Stimulated activated CD8-positive, alpha-beta memory T cell treated with anti-CD3 and anti-CD28 coated beads, Interleukin-15, amount 100 ng/mL, for 1 hour (primary cell): ENCODE results near the gene JARID2.

Experiments
- DNase-seq: peaks from one replicate; pipeline ENCODE4 v3.0.0-alpha.2; 2020; ENCODE audit warnings: low read depth

The JARID2 gene

DNA sequence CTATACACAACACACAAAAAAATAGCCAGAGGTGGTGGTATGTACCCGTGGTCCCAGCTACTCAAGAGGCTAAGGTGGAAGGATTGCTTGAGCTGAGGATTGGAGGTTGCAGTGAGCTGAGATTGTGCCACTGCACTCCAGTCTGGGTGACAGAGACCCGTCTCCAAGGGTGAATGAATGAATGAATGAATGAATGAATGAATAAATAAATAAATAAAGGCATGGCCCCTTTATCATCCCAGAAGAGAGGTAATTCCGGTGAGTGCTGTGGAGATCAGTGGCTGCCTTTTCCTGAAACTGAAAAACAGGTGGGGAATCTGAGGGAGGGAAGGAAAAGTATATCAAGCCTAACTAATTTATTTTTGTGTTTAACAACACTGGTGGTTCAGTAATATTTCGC is 90.0 kb downstream of the JARID2 start:
- no peak for DNase-seq

DNA sequence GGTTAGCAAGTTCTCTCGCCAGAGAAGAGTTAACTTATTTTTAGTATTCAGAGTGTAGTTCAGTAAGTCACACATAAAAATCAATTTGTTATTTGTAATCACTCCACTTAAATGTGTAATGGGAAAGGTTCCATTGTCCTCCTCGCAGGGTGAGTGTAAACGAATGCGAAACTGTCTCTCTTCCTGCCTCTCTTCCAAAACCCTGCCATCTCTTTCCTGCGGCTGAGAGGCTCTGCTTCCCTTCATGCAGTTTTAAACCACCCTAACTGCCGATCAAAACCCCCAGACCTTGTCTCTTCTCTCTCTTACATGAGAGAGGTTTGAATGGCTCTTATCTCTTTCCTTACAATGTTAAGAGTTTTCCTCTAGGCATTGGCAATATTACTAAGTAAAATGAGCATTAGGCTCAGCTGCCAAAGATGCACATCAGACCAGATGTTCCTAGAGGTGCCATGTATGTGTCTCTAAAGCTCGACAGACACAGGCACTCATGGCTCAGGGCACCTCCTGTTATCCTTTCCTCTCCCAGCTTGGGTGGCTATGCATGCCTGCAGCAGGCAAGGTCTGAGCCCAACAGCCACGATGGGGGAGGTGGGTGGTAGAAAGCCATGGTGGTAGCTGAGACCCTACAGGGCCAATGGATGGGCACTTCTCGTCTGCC is 91.2 kb downstream of the JARID2 start:
- DNase-seq = no peak

DNA sequence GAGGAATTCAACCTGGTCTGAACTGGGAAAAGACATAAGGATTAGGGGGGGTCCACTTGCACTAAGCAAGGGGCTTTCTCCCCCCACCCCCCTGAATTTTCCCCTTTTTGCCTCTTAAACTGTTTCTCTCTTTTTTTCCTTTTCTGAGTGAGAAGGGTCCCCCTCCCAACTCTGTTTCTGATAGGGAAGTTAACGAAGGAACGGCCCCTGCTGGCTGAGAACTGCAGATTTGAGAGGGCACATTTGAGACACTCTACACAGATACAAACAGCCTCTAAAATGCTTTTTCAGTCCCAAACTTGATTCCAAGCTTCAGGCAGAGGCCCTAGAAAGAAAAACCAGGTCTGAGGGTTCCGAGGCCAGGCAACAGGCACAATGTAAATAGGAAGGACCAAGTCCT is 91.7 kb downstream of the JARID2 start:
- DNase-seq = no peak

DNA sequence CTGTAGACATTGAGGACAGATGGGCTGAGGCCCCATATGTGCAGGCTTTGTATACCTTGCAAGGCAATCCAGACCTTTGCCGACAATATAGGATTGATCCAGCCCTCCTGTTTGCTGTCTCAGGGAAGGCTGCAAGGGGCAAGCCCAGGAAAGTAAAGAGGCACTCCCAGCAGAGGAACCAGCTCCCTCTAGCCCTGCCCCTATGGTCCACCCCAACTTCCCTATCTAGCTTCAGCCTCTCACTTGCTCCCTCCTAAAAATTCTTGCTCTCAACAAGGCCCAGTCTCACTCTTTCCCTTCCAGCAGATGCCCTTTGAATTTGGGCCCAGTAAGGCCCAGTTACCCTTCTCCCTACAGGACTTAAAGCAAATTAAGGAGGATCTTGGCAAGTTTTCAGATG is 92.6 kb downstream of the JARID2 start:
- no peak for DNase-seq

DNA sequence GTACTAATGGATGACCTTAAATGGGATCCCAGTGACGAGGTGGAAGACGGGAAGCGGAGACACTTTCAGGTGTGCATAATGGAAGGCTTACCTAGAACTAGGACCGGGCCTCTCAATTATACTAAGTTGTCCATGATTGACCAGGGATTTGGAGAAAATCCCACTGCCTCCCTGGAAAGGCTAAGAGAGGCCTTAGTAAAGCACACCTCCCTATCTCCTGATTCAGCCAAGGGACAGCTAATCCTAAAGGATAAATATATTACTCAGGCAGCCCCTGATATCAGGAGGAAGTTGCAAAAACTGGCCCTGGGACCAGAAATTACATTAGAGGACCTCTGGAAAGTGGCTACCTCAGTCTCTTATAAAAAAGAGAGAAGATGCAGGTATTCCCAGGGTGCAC is 93.2 kb downstream of the JARID2 start:
- DNase-seq = no peak

DNA sequence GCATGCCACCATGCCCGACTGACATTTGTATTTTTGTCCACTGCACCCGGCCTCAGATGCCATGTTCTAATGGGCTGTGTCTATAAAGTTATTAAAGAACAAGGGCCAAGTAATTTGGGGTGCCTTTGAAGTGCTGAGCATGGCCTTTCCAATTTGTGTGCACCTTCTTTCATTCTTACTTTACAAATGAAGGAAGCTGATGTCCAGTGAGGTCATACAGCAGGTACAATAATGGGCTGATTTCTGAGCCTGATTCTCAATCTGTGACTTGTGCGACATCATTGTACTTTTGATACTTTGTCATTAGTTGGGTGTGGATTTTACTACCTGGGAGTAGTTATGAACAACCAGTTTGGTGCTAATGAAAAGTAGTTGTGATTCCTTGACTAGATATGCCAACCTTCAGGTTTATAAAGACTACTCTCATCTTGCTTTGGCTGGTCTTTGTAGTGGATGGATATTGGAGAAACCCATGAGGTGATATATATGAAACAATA is 94.3 kb downstream of the JARID2 start:
- no peak for DNase-seq

DNA sequence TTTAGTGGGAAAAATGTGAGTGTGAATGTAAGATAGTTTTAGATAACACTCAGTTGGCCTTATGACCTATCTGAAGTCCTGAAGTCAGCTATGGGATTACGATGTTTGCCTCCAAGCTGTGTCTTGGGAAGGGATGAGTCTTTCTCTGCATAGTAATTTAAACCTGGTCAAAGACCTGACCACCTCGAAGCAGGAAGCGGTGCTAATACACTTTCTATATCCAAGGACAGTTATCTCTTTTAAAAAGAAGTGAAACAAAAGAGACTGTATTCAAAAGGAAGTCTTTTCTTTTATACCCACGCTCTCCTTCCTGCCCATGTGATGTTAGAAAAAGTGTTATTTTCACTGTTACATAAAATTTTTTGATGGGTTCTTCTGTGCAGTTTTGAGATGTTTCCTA is 94.9 kb downstream of the JARID2 start:
- DNase-seq = no peak

DNA sequence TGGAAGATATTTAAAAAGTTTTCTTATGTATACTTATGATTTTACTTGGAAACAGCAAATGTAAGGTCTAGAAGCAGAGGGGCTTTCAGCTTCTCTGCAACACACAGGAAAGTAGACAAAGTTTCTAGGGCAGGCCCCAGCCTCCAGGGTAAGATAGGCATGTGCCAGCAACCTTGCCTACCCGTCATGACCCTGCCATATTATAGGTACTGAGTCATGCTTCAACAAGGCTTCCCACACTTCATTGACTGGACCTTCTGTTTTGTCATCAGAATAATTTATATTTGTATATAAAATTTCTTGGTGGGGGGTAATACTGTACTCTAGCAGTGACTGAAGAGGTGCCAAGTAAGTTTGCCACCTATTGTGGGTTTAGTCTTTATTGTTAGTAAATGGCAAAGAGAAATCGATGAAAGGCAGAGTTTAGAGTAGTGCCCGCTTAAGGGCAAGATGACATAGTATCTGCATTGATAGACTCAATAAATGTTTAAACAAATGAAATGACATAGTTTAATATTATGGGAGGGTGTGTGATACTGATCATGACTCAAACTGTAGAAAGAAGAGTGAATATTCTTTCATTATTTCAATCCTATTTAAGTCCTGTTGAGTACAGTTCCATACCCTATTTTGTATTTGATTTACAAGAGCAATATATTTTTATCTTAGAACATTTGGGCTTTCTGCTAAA is 95.6 kb downstream of the JARID2 start:
- DNase-seq = no peak

DNA sequence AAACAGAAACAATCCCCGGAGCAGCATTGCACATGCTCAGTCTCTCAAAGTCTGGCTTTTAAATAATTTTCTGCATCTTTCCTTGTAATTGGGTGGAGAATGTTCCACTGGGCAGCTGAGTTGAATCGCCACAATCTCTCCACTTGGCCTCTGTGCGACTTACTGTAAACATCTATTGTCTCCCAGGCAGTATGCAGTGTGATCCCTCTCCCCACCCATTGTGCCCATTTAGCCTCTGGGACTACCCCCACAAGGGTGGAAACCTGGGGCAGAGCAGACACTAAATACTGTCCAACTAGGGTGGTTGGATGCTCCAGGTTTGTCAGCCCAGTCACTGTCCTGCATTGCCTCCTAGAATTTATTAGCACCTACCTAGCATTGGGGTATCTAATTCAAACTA is 96.2 kb downstream of the JARID2 start:
- DNase-seq = no peak

DNA sequence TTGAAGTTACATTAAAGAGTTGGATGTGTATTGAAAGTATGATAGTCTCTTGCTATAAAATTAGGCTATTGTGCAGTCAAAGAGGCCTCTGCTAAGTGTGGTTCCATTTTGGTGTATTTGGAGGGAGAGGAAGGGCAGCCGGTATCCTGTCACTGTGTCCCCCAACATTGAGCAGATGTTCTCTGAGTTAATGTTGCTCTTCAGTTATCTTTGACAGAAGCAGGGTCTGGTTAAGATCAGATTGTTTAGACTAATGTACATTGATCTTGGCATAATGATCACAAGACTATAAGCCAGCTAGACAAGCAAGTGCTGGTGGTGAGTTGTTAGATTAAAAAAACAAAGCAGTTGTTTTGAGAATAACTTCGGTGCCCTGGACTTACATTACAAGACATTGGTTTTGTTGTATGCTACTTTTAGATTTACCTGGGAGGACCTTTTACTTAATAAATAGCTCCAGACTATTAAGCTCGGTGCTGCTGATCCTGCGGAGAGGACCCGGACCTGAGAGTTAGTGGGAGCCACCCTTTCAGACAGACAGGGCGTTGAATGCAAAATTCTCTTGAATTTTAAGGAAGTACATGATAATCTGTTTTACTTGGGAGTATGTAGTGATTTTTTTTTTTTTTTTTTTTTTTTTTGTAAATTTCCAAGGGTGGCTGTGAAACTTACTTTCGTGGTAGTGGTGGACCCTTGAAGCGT is 97.8 kb downstream of the JARID2 start:
- DNase-seq = no peak

DNA sequence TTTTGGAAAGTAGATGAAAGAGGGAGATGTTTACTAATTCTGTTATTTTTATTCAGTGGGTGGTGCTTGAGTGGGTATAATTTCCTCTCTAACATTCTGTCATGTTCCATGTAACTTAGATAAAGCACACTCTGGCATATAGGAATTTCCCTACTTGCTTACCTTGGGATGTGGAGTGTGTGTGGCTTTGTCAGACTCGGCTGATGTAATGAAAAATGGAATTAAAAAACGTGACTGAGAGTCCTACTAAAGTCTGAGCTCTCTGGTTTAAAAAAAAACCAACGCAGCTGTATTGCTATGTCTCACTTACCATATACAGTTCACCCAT is 98.3 kb downstream of the JARID2 start:
- no peak for DNase-seq

DNA sequence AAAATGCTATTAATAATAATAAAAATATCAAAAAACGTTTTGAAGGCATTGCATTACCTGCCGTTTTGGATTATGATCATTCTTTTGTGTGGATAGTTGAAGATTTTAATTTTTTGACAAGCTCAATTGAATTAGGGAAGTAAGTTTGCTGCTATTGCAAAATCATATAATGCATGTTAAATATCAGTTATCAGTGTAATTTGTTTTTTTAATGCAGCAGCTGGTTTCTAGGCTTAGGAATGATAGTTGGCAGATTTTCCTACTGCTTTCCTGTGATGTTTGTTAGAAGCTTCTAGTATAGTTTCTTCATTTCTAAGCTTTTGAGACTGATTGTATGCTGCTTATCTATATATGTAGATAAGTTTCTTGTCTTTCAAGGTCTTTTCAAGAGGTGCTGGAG is 99.0 kb downstream of the JARID2 start:
- no peak for DNase-seq

DNA sequence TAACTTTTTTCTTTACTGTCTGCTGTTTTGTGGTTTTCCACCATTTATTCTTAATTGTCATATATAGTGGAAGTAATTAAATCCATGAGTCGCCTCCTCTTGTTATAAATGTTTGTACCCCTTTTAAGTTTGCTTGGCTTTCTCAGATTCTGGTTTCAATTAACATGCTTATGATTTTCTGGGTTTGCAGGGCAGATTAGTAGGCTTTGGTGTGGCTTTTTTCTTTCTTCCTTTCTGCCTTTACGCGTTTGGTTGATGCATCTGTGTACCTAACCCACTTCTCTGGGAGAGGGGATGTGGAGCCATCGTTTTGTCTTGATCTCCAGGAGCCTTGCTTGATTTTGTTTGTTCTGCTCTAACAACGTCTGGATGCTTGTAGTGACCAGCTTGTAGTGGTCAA is 100.4 kb downstream of the JARID2 start:
- no peak for DNase-seq

DNA sequence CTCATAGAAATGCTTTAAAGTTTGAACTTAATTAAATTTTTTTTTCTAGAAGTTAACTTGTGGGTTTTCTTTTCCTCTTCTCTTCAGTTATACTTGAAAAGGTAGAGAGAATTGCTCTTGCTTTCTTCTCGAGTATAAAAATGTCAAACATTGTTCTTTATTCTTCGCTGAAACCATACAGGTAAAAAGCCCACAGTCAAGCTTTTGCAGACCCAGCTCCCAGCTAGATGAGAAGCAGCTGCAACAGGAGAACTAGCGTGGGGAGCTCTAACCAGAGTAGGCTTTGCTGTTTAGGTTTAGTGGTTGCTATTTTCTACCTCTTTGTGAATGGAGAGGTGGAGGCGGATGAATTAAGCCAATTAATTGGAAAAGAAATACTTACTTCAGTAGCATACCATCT is 102.7 kb downstream of the JARID2 start:
- no peak for DNase-seq

DNA sequence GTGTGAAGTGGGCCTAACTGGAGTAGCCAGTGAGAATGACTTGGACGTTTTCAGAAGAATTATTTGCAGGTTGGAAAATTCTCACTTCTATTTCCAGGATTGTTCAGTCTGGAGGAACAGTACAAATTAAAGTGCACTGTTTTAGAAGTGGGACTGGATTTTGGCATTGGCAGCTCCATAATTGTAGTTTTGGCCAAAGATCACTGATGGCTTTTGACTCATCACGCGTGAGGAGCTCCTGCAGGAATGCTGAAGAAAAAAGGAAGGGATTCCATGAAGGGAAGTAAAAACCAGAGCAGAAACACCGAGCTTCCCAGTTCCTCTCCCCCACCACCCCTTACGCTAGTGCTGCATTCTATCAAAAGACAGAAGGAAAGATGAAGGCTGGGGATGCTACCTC is 103.5 kb downstream of the JARID2 start:
- DNase-seq = no peak

DNA sequence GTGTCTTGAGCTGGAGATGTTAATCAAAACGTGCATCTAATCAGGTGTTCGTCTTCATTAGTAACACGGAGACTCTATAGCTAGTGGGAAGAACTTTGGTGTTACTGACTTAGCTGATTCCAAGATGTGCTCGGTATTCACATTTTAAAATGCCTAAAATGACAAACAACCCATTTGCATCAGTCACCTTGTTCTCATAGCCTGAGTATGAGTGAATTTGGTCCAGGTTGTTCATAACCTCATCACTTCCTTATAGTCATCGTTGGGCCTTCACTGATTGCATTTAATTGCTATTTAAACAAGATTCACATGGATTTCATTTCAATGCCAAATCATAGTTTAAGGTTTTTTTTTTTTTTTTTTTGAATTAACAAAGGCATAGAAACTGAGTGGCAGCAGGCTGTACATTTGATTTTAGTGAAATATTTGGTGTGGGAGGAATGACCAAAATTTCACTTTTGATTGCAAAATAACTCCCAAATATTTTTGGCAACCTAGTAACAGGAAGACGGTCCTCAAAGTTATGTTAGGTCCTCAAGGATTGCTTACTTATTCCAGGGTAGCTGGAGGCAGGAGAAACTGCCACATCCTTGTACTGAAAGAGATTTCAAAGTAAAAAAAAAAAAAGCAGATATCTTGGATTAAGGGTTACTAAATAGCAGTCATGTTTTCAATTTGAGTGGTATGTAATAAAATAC is 104.7 kb downstream of the JARID2 start:
- DNase-seq = no peak

DNA sequence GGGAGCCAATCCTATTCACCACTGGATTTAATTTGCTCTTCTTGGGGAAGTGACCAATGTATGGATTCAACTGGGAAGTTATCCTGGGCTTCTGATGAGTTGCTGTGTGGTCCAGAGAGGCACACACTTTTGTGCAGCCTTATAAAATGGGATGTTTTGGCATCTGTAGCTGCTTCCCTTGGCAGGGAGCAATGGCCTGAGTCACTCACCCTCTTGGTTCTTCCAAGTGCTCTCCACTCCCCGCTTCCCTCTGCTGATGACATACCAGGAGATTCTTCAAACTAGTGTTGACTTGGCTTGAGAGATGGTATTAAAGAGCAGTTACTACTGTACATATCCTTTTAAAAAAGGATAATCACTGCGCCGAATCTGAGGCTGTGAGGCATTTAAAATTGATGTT is 105.8 kb downstream of the JARID2 start:
- DNase-seq = no peak

DNA sequence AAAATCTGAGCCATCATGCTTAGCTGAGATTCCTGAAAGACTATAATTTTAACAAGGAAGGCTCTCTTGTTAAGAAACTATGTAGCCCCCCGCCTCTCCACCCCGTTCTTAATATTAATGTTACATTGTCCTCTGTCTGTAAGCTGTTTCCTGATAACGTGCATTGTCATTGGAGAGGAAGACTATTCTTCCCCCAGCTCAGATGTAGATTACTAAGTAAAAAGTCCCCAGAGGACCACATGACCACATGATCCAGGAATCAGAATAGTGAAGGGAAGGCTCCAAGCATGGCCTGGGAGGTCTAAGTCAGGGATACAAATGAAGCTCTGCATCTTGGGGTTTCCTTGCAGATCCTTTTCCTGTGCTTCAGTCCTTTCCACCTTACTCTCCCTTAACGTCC is 106.4 kb downstream of the JARID2 start:
- DNase-seq = no peak

DNA sequence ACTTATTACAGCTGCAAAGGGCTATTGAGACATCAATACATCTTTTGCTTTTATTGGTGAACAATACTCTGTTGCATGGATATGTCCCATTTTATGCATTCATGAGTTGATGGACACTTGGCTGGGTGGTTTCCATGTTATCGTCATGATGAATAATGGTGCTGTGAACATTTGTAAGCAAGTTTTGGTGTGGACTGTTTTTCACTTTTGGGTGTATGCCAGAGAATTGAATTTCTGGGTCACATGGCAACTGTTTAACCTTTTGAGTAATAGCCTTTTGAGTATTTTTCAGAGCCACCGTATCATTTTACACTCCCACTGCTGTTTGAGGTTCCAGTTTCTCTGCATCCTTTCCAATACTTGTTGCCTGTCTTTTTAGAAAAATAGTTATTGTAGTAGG is 107.0 kb downstream of the JARID2 start:
- DNase-seq = no peak

DNA sequence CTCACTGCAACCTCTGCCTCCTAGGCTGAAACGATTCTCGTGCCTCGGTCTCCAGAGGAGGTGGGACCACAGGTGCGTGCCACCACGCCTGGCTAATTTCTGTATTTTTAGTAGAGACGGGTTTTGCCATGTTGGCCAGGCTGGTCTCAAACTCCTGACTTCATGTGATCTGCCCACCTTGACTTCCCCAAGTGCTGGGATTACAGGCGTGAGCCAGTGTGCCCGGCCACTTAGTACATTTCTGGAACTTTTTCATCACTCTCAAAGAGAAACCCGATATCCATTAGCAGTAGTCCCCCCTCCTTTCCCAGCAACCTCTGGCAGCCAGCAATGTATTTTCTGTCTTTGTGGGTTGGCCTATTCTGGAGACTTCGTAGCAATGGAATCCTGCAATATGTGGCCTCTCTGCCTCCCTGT is 109.8 kb downstream of the JARID2 start:
- DNase-seq = no peak

DNA sequence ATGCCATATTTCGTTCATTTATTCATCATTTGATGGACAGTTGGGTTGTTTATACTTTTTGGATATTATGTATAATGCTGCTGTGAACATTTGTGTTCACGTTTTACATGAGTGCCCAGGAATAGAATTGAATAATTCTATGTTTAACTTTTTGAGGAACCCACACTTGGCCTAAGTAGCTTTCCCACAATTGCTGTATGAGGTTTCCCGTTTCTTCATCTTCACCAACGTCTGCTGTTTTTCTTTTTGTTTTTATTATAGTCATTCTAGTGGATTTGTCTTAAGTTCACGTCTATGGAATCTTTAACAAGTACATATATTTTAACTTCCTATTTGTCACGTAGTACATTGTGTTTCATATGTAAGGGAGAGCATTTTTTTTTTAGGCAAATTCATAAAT is 110.3 kb downstream of the JARID2 start:
- no peak for DNase-seq

DNA sequence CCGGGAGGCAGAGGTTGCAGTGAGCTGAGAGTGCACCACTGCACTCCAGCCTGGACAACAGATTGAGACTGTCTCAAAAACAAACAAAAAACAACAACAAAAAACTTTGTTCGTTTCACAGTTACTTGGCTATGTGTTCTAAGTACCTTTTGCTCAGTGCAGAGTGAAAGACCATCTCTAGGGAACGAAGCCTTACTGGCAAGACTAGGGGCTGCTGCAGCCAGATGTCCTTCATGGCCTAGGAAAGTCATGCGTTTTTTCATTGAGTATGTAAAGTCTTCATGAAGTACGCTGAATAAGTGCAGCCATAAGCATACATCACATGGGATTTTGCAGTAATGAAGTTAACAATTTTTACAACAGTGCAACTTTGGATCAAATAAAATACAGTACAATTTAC is 111.1 kb downstream of the JARID2 start:
- DNase-seq = no peak

DNA sequence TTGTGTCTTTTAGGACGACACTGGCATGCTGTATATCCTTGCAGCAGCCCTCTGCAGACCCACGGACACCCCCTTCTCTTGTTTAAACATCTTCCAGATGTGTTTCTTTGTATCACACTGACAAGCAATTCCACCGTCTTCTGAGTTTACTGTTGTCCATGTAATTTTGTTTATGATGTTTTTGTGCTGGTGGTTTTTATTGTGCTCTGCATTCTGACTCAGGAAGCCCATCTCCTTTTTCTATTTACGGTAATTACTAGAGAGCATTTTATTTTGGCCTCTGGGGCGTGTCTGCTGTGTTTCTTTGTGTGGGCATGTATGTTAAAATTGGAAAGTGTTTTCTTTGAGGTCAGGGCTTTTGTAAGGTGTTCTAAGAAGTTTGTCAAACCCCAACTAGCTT is 111.9 kb downstream of the JARID2 start:
- DNase-seq = no peak
